H1 (cell line): ENCODE results near the gene PROX2. TPM values are rescaled to one million over a fixed set of nuclear protein-coding genes. Genes with fewer than 3 reads are reported as not detected.

ENCODE experiments used
- KDM4A ChIP-seq: IDR thresholded peaks from one replicate; pipeline ENCODE4 v1.7.1; 2012; ENCODE audit warnings: low read depth, mild to moderate bottlenecking, moderate library complexity, low read length, inconsistent platforms; ENCODE audit not compliant: severe bottlenecking
- SP2 ChIP-seq: IDR thresholded peaks from 2 replicates; pipeline ENCODE4 v1.6.1; 2012; ENCODE audit warnings: mild to moderate bottlenecking, low read length, inconsistent platforms
- polyA plus RNA-seq, 7 experiments: library from polyadenylated mRNA; depleted of rRNA in 3 of 7; stranded (reverse) in 5 of 7; unstranded in 2 of 7; fragments of >200 nt in 5 of 7; fragments of 200-250 nt in 2 of 7; gene quantifications; 1 replicate in 5 of 7; 2 replicates in 1 of 7; 4 replicates in 1 of 7; pipeline versions ENCODE4 v1.2.1 to v1.2.3, GENCODE V29; 2011 to 2013; ENCODE audit warnings: missing spikeins in 2 of 7, mixed read lengths in 2 of 7
- total RNA-seq: library from RNA; stranded (reverse); fragmentation: NEBNext Ultra II Directional; extraction: Animal tissue kit (Norgen Biotek cat#: 25700); gene quantifications from 2 replicates; pipeline ENCODE4 v1.2.1, GENCODE V29; 2021

PROX2 gene
- total and polyA plus RNA-seq, 2 of the 8 experiments (the other 6 are each of a cell fraction or from before 2014, with no cell fraction given) = 0.03 TPM; not detected in 1

DNA sequence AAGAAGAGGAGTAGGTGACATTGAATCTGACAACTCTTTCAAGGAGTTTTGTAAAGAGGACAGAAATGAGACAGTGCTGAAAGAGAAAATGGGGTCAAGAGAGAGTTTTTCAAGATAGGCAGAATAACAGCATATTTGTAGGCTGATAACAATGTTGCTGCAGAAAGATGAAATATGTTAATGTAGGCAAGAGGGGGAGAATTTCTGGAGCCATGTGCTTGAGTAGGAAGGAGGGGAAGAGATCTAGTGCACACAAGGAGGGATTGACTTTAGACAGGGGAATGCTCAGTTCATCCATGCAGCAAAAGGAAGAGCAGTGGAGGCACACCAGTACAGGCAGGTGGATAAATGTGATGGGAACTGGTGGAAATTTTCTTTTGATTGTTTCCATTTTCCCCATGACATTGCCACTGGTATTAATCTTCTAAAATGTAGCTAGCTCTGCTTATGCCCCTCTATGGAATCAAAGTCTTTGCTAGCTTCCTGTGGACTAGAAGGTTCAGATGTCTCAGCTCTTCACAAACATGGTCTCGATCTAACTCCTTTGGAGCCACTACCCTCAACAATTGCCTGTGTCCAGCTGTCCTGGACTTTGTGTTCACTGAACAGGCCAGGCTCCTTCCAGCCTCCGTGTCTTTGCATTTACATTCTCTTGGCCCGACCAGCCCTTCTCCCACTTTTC lies 9.1 kb downstream of the PROX2 start (continued):
- TF ChIP-seq KDM4A (no peak), SP2 (no peak)
- TF ChIP-seq, all 59 proteins: peak for 0
